SK-N-SH (cell line): Measurements from ENCODE around the gene HBP1.

Source experiments
- EP300 ChIP-seq, 2 experiments: IDR thresholded peaks; 2 replicates each; pipeline versions ENCODE4 v1.4.0 to v1.6.1; 2012; ENCODE audit warnings: borderline replicate concordance in 1 of 2, low read depth in 1 of 2, low read length in 1 of 2
- FOSL2 ChIP-seq: IDR thresholded peaks from 2 replicates; pipeline ENCODE4 v1.4.0; 2012; ENCODE audit warnings: low read depth, mild to moderate bottlenecking, moderate library complexity, borderline replicate concordance
- GABPA ChIP-seq: IDR thresholded peaks from 2 replicates; pipeline ENCODE4 v1.4.0; 2012; ENCODE audit warnings: low read depth, mild to moderate bottlenecking
- GATA2 ChIP-seq: sonication (generic); formaldehyde crosslinking; IDR thresholded peaks from 2 replicates; pipeline ENCODE4 v1.5.0; 2020; ENCODE audit warnings: mild to moderate bottlenecking, missing genetic modification reagents
- JUND ChIP-seq: IDR thresholded peaks from 2 replicates; pipeline ENCODE4 v1.4.0; 2012
- POLR2AphosphoS5 ChIP-seq: IDR thresholded peaks from 2 replicates; pipeline ENCODE4 v1.6.1; 2012; ENCODE audit warnings: low read depth, low read length
- RAD21 ChIP-seq: IDR thresholded peaks from 2 replicates; pipeline ENCODE4 v1.6.1; 2012; ENCODE audit warnings: mild to moderate bottlenecking, low read length
- RFX5 ChIP-seq: IDR thresholded peaks from 2 replicates; pipeline ENCODE4 v1.6.1; 2012; ENCODE audit warnings: mild to moderate bottlenecking, improper control_type of control experiment, low read length
- SIN3A ChIP-seq: IDR thresholded peaks from 2 replicates; pipeline ENCODE4 v1.6.1; 2012; ENCODE audit warnings: low read depth, mild to moderate bottlenecking, low read length, moderate library complexity, borderline replicate concordance
- SMC3 ChIP-seq: IDR thresholded peaks from 2 replicates; pipeline ENCODE4 v1.6.1; 2012; ENCODE audit warnings: low read depth, low read length, improper control_type of control experiment
- TF ChIP-seq, protein P1 (sequence below): fragments of 200-600 bp; sonication (generic); IDR thresholded peaks from 2 replicates; pipeline ENCODE4 v1.6.1; 2017; ENCODE audit warnings: antibody characterized with exemption, mild to moderate bottlenecking, moderate library complexity
- TF ChIP-seq, protein P2 (sequence below): IDR thresholded peaks from 2 replicates; pipeline ENCODE4 v1.4.0; 2012; ENCODE audit warnings: low read depth
- TF ChIP-seq, protein P3 (sequence below): IDR thresholded peaks from 2 replicates; pipeline ENCODE4; 2012
- TF ChIP-seq, protein P4 (sequence below): IDR thresholded peaks from 2 replicates; pipeline ENCODE4 v1.6.1; 2012; ENCODE audit warnings: mild to moderate bottlenecking, low read depth, low read length, moderate library complexity

DNA sequence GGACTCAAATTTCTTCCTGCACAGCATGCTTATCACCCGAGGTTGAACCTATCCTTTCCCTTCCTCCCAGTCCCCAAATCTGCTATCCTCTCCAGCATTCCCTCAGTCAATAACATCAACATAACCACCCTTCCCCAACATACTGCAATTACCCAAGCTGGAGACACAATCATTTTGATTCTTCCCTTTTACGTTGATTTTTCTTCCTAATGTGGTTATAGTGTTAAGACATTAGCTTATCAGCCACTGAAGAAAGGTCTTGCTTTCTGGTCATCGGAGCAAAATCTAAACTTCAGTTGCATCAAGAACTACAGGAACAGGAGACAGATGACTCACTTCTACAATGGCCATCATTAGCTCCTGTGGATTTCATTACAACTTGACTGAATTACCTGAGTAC, 3.5 kb upstream of the HBP1 start:
- TF ChIP-seq, protein P1, sequence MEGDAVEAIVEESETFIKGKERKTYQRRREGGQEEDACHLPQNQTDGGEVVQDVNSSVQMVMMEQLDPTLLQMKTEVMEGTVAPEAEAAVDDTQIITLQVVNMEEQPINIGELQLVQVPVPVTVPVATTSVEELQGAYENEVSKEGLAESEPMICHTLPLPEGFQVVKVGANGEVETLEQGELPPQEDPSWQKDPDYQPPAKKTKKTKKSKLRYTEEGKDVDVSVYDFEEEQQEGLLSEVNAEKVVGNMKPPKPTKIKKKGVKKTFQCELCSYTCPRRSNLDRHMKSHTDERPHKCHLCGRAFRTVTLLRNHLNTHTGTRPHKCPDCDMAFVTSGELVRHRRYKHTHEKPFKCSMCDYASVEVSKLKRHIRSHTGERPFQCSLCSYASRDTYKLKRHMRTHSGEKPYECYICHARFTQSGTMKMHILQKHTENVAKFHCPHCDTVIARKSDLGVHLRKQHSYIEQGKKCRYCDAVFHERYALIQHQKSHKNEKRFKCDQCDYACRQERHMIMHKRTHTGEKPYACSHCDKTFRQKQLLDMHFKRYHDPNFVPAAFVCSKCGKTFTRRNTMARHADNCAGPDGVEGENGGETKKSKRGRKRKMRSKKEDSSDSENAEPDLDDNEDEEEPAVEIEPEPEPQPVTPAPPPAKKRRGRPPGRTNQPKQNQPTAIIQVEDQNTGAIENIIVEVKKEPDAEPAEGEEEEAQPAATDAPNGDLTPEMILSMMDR = no peak
- no peak for TF ChIP-seq RAD21
- TF ChIP-seq, protein P2, sequence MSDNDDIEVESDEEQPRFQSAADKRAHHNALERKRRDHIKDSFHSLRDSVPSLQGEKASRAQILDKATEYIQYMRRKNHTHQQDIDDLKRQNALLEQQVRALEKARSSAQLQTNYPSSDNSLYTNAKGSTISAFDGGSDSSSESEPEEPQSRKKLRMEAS = no peak
- TF ChIP-seq GATA2 (CRISPR knock-in tag) = no peak
- TF ChIP-seq RFX5 = no peak
- TF ChIP-seq POLR2AphosphoS5 = no peak
- TF ChIP-seq, protein P3, sequence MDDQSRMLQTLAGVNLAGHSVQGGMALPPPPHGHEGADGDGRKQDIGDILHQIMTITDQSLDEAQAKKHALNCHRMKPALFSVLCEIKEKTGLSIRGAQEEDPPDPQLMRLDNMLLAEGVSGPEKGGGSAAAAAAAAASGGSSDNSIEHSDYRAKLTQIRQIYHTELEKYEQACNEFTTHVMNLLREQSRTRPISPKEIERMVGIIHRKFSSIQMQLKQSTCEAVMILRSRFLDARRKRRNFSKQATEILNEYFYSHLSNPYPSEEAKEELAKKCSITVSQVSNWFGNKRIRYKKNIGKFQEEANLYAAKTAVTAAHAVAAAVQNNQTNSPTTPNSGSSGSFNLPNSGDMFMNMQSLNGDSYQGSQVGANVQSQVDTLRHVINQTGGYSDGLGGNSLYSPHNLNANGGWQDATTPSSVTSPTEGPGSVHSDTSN = no peak
- no peak for TF ChIP-seq JUND
- TF ChIP-seq SIN3A = no peak
- TF ChIP-seq EP300 (IDR thresholded peaks at IDR 0.05; ENCODE audit: borderline replicate concordance in 1 of 2, low read depth in 1 of 2, low read length in 1 of 2) = no peak
- no peak for TF ChIP-seq GABPA
- TF ChIP-seq FOSL2 = no peak
- no peak for TF ChIP-seq SMC3
- TF ChIP-seq, protein P4, sequence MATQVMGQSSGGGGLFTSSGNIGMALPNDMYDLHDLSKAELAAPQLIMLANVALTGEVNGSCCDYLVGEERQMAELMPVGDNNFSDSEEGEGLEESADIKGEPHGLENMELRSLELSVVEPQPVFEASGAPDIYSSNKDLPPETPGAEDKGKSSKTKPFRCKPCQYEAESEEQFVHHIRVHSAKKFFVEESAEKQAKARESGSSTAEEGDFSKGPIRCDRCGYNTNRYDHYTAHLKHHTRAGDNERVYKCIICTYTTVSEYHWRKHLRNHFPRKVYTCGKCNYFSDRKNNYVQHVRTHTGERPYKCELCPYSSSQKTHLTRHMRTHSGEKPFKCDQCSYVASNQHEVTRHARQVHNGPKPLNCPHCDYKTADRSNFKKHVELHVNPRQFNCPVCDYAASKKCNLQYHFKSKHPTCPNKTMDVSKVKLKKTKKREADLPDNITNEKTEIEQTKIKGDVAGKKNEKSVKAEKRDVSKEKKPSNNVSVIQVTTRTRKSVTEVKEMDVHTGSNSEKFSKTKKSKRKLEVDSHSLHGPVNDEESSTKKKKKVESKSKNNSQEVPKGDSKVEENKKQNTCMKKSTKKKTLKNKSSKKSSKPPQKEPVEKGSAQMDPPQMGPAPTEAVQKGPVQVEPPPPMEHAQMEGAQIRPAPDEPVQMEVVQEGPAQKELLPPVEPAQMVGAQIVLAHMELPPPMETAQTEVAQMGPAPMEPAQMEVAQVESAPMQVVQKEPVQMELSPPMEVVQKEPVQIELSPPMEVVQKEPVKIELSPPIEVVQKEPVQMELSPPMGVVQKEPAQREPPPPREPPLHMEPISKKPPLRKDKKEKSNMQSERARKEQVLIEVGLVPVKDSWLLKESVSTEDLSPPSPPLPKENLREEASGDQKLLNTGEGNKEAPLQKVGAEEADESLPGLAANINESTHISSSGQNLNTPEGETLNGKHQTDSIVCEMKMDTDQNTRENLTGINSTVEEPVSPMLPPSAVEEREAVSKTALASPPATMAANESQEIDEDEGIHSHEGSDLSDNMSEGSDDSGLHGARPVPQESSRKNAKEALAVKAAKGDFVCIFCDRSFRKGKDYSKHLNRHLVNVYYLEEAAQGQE = no peak
